Activated CD8-positive, alpha-beta memory T cell treated with anti-CD3 and anti-CD28 coated beads, Interleukin-2, amount 50 U/mL, for 24 hours (primary cell): Measurements from ENCODE around the gene DNM3.
A peak's percentile ranks its signal among the peaks of the same experiment; 100 is the strongest.

Source experiments
- DNase-seq: peaks from one replicate; pipeline ENCODE4 v3.0.0-alpha.2; 2020; ENCODE audit errors: extremely low read depth

The DNM3 gene

DNA sequence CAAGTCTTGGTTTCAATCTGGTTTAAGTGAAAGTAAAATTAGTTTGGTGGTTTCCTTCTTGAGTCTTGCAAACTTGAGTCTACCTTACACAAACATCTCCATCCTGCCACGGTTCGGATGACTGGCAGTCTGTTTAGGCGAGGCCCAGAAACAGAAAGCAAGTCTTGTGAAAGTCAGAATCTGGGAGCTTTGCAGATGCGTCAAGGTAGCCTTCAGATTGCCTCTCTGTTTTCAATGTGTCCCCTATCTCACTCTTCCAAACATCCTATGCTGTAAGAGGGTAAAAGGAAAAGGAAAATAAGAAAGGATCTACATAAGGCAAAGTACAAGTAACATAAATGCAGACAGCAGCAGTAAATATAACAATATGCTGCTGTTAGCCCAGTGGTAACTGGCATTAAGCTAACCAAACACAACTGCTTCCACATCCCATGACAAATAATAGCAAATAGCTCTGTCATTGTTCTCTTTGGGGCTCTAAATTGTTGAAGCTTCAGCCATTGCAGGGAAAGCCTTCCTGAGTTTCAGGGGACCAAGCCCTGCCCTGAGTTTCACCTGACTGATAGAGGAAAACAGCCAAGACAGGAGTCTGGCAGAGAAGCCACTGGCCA, 552.9 kb downstream of the DNM3 start:
- DNase-seq, result peak; percentile 44

GRCh38 chr1:172394811-172395210, 553.5 kb downstream of the DNM3 start:
- DNase-seq, result no peak

DNA sequence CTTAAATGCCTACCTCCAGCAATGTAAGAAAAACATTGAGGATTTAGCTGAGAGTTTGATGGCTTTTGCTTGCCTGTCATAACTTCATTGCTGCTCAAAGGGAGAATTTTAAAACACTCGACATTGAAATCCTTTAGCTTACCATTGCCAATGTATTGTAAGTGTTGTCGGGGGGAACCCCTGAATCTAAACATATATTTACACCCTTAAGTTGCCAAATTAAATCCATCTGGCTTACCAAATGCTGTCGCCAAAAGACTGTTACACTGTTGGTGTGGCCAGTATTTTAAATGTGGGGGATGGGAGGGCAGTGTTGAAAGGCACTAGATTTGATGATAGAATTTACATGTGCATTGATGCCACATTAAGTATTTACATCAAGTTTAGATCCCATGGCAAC, 554.3 kb downstream of the DNM3 start:
- DNase-seq, result no peak

DNA sequence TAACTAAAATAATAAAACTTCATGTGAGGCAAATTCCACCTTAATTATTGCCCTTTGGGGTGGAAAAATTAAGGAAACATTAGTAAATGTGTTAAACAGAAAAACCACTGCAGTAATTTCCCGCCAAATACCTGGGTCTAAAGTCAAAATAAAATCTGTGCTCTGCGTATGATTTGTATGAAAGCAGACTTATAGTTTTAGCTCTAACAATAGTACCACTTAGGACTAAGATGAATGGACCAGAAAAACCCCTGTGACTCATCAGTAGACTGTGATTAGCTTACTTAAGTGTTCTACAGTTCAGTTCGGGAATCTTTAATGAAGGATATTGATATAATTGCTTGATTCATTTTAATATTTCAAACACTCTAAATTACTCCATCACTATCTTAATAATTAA, 555.9 kb downstream of the DNM3 start:
- DNase-seq, result no peak

DNA sequence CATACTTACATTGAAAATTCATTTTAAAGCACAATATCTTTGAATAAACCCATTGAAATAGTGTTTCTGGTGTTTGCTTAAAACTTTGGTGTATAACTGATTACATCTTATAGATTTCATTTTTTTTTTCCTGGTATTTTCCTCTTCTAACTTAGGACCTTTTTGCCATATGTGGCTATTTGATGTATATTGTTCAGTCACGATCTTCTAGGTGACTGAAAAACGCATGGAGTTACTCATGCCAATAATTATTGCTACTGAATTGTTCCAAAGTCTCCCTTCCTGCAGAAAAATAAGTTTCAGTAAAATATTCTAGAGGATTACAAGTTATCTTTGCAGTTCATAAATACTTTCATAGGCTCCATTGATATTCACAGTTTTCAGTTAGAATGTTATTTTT, 556.3 kb downstream of the DNM3 start:
- DNase-seq, result no peak

DNA sequence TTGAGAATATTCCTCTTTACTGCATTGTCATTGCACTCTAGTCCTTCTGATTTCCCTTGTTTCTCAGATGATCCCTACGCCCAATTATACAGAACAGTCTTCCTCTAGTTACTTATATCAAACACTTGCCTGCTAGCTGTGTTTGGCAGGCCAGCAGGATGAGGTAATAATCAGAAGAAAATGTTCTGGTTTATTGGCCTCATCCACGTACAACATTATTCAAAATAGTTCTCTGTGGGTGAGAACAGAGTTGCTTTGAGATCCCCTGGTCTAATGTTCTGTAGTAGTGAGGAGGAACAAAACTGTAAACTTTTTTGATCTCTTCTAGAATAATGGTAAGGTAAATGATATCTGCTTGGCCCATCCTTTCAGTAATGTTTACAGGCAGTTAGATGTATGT, 556.9 kb downstream of the DNM3 start:
- DNase-seq, result no peak

GRCh38 chr1:172398970-172399755, 557.9 kb downstream of the DNM3 start:
- DNase-seq, result no peak

- no peak for DNase-seq
These were observed 558.7 kb downstream of the DNM3 start for GRCh38 chr1:172399756-172400721.

DNA sequence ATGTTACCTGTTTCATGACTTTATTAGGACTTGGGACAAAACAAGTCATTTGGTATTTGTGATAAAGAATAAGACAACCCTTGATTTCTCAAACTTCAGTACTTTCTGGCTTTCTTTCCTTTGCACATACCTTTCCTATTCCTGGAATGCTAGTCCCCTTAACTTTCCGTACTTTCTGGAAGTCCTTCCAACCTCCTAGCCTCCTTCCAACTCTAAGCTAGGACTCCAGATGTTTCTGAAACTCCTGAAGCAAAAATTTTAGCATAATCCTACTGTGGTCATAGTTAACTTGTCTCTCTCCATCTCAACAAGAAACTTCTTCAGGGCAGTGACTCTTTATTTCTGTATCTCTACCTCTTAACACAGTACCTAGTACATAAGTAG, 559.4 kb downstream of the DNM3 start:
- no peak for DNase-seq

GRCh38 chr1:172401477-172401876, 560.2 kb downstream of the DNM3 start:
- no peak for DNase-seq

GRCh38 chr1:172401892-172402291, 560.6 kb downstream of the DNM3 start:
- no peak for DNase-seq

- DNase-seq, result no peak
These were observed 561.7 kb downstream of the DNM3 start for GRCh38 chr1:172402878-172403569.

DNA sequence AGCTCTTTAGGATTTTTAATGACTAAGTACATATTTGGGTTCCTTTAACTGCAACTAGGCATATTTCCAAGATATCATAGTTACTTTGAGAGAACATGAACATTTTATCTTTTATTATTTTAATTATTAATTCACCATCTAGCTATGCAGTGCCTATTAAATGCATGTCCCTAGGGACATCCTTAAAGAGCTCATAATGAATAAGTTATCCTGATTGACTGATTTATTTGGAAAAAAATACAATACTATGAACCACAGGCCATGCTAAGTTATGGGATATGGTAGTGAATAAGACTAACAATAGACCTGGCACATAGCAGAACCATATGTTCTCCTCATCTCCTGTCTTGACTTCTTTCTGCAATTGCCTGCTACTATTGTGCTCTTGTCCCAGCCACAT, 562.8 kb downstream of the DNM3 start:
- no peak for DNase-seq

DNA sequence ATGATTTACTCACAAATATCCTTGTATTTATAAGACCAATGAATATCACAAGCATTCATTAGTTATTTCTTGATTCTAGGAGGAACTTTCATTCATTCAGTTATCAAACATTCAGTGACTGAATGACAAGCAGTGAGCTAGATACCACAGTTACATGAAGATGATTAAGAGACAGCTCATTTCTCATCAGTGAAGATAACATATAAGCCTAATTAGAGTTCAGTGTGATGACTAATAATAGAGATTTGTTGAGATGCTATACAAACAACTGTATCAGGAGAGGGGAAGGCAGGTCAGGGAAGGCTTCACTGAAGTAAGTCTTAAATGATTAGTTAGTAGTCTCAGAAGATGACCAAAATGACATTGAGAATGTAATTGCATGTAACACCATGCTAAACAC, 564.6 kb downstream of the DNM3 start:
- DNase-seq, result no peak

GRCh38 chr1:172406968-172407367, 565.7 kb downstream of the DNM3 start:
- no peak for DNase-seq

DNA sequence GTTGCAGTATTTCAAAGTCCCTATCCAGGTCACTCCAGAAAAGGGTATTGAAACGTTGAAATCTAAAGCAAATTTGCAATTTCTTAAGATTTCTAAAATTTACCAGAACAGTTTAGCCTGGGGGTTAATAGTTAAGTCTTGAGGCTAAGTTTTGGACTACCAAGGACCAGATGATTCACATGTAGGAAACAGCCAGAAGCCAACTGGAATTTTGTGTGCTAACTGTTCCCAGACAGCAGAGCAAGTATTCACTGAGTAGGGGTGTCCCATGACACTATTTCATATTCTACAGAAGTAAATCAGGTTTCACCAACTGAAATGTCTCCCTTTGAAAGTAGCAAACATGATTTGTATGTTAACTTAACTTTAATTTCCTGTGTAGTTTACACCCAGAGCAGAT, 567.7 kb downstream of the DNM3 start:
- no peak for DNase-seq

- DNase-seq, result no peak
These were observed 568.7 kb downstream of the DNM3 start for GRCh38 chr1:172410027-172410426.

DNA sequence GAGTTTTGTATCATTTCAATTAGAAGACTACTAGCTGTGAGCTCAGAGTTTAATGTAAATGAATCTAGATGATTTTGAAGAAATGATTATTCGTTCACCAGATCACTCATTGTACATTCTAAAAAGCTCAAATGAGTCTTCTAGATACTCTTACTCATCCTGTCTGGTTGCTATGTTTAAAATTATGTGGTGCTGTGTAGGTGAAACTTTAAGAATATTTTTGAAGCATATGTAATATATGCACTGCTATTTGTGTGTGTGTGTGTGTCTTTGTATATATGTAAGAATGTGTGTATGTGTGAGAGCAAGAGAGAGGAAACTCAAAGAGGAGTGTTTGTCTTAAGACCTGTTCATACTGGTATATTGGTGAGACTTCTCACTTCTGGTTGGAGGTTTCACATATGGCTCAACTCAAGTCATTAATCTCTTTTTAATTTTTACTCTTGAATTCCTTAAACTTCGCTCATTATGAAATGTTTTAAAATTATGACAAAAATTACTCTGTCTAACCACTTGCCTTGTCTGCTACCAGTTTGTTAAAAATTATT, 570.6 kb downstream of the DNM3 start:
- no peak for DNase-seq

- no peak for DNase-seq
These were observed 573.0 kb downstream of the DNM3 start for GRCh38 chr1:172414331-172414730.

DNA sequence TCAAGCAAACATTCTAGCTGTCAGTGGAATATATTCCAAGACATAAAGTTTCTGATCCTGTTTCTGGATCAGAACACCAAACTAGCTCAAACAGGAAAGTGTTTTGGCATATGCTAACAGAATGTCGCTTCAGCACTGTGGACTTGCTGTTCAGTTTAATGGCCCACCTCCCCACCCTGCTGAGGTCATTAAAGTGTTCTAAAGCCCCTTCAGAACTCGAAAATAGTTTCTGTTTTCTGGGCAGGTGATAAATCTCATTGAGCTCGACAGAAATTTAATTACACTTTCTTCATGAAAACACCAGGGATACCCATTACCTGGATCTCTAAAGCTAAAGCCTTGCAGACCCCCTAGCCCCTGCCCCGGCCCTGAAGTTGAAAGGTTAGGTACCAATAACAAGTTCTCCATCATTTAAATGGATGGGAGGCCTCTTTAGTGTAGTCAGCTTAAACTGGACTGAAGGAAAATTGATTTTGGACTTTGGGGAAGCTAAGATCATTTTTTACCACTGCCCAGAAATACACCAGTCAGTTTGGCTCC, 575.3 kb downstream of the DNM3 start:
- no peak for DNase-seq

GRCh38 chr1:172417557-172417956, 576.3 kb downstream of the DNM3 start:
- no peak for DNase-seq
